ENCODE results near the gene SLC7A8. TPM values are rescaled to one million over a fixed set of nuclear protein-coding genes. Genes with fewer than 3 reads are reported as not detected.

SLC7A8 gene
- total RNA-seq, 2 donors from 2014 or later = 18.4 to 28.0 TPM

- Histone ChIP-seq H3K9me3 (no peaks in the 10 kb centered on the region), H3K4me3 (no peak overlapping the region), H3K36me3 (peaks cover 4% of the 10 kb centered on the region), H3K27ac (no peak overlapping the region), H3K27me3 (replicated peaks; ENCODE audit: insufficient read depth) (no peaks in the 10 kb centered on the region), H3K4me1 (ENCODE audit: control insufficient read depth in 1 of 2, low read depth in 2 of 2) (peaks cover 0 to 10% of the 10 kb centered on the region in 2 donors)
- TF ChIP-seq CTCF (IDR thresholded peaks at IDR 0.05) = no peak
- DNase-seq (ENCODE audit: low spot score) (no peak), ATAC-seq (ENCODE audit: insufficient number of reproducible peaks, low FRiP score, low read depth) (no peak)
Observed at GRCh38 chr14:23169622-23170021, 13.8 kb downstream of the SLC7A8 start.

- DNase-seq (ENCODE audit: low spot score) = no peak
- Histone ChIP-seq H3K9me3 (no peaks in the 10 kb centered on the region), H3K4me1 (ENCODE audit: control insufficient read depth in 1 of 2, low read depth in 2 of 2) (no peaks in the 10 kb centered on the region), H3K27ac (no peak overlapping the region), H3K4me3 (no peak overlapping the region), H3K27me3 (replicated peaks; ENCODE audit: insufficient read depth) (no peaks in the 10 kb centered on the region), H3K36me3 (peaks cover 7% of the 10 kb centered on the region)
- TF ChIP-seq CTCF (IDR thresholded peaks at IDR 0.05) = no peak
- ATAC-seq (ENCODE audit: insufficient number of reproducible peaks, low FRiP score, low read depth) = no peak
Observed at GRCh38 chr14:23168246-23168645, 15.2 kb downstream of the SLC7A8 start.

- DNase-seq (ENCODE audit: low spot score) = no peak
- TF ChIP-seq CTCF (IDR thresholded peaks at IDR 0.05) = no peak
- ATAC-seq (ENCODE audit: insufficient number of reproducible peaks, low FRiP score, low read depth) = no peak
- Histone ChIP-seq H3K27me3 (replicated peaks; ENCODE audit: insufficient read depth) (no peaks in the 10 kb centered on the region), H3K9me3 (no peaks in the 10 kb centered on the region), H3K27ac (no peak overlapping the region), H3K4me3 (no peak overlapping the region), H3K4me1 (ENCODE audit: control insufficient read depth in 1 of 2, low read depth in 2 of 2) (no peaks in the 10 kb centered on the region), H3K36me3 (peaks cover 7% of the 10 kb centered on the region)
Observed at GRCh38 chr14:23167116-23167847, 16.2 kb downstream of the SLC7A8 start.

- no peak overlapping the region for H3K4me3 ChIP-seq
- no peak for DNase-seq (ENCODE audit: low spot score)
- no peaks in the 10 kb centered on the region for H3K9me3 ChIP-seq
- no peak for ATAC-seq (ENCODE audit: insufficient number of reproducible peaks, low FRiP score, low read depth)
- peaks cover 7 to 9% of the 10 kb centered on the region in 2 donors for H3K4me1 ChIP-seq (ENCODE audit: control insufficient read depth in 1 of 2, low read depth in 2 of 2)
- no peaks in the 10 kb centered on the region for H3K27me3 ChIP-seq (replicated peaks; ENCODE audit: insufficient read depth)
- H3K27ac ChIP-seq = no peak overlapping the region
- H3K36me3 ChIP-seq = peaks cover 7% of the 10 kb centered on the region
- no peak for TF ChIP-seq CTCF (IDR thresholded peaks at IDR 0.05)
Observed at GRCh38 chr14:23164949-23165348, 18.5 kb downstream of the SLC7A8 start.

GRCh38 chr14:23164250-23164649 lies 19.2 kb downstream of the SLC7A8 start:
- no peak for DNase-seq (ENCODE audit: low spot score)
- no peak for TF ChIP-seq CTCF (IDR thresholded peaks at IDR 0.05)
- Histone ChIP-seq H3K9me3 (no peaks in the 10 kb centered on the region), H3K27me3 (replicated peaks; ENCODE audit: insufficient read depth) (no peaks in the 10 kb centered on the region), H3K36me3 (peaks cover 7% of the 10 kb centered on the region), H3K27ac (no peak overlapping the region), H3K4me1 (ENCODE audit: control insufficient read depth in 1 of 2, low read depth in 2 of 2) (peaks cover 7 to 9% of the 10 kb centered on the region in 2 donors), H3K4me3 (no peak overlapping the region)
- ATAC-seq (ENCODE audit: insufficient number of reproducible peaks, low FRiP score, low read depth) = no peak

Measured in thoracic aorta (tissue), 2 donors.